Panc1 (cell line): ENCODE data around the gene WNK1. TPM values are rescaled to one million over a fixed set of nuclear protein-coding genes. Genes with fewer than 3 reads are reported as not detected.

Source experiments
- ATAC-seq: fragments of 200-7000 bp; cut with Tn5 transposase; 2 replicates; pipeline ENCODE4 v1.9.1; 2020; ENCODE audit warnings: mild to moderate bottlenecking, moderate library complexity
- BruUV-seq: library from RNA; stranded (reverse); fragments of 400-500 nt; replicated peaks from 2 replicates; lab custom pipeline; 2021; lab: Mats Ljungman, UMichigan
- CTCF ChIA-PET: fragments of 300-600 bp; sonication (Branson Sonifier 250); formaldehyde crosslinking; loops from one replicate; lab custom pipeline; 2022; ENCODE audit warnings: antibody characterized with exemption; lab: Charles Lee
- POLR2A ChIA-PET: fragments of 300-600 bp; sonication (Branson Sonifier 250); formaldehyde crosslinking; loops from one replicate; lab custom pipeline; 2022; ENCODE audit warnings: antibody characterized with exemption; lab: Charles Lee
- DNase-seq: peaks from one replicate; pipeline ENCODE4 v3.0.0-alpha.2; 2010; ENCODE audit warnings: low read depth, low spot score
- H3K27ac ChIP-seq: 2 replicates; pipeline ENCODE4 v1.5.1; 2011; ENCODE audit warnings: mild to moderate bottlenecking, low read length, inconsistent platforms
- H3K27me3 ChIP-seq: fragments of 200-500 bp; sonication (Bioruptor generic); 2 replicates; pipeline ENCODE4 v1.6.0; 2014; ENCODE audit warnings: low read length, inconsistent platforms; ENCODE audit not compliant: control insufficient read depth, insufficient read depth
- H3K36me3 ChIP-seq: fragments of 200-500 bp; sonication (Bioruptor generic); 2 replicates; pipeline ENCODE4 v1.5.1; 2014; ENCODE audit warnings: inconsistent platforms, mild to moderate bottlenecking, low read length, moderate library complexity; ENCODE audit not compliant: control insufficient read depth, insufficient read depth
- H3K4me1 ChIP-seq: 2 replicates; pipeline ENCODE4 v1.5.1; 2011; ENCODE audit warnings: inconsistent platforms, mild to moderate bottlenecking, low read length, moderate library complexity; ENCODE audit not compliant: control insufficient read depth, insufficient read depth
- H3K4me3 ChIP-seq, 2 experiments: 2 replicates each; pipeline ENCODE4 v1.5.1; 2011 to 2012; ENCODE audit warnings: low read depth in 2 of 2, low read length in 2 of 2, mild to moderate bottlenecking in 2 of 2, inconsistent platforms in 1 of 2, moderate library complexity in 1 of 2
- H3K9me3 ChIP-seq: fragments of 200-500 bp; sonication (Bioruptor generic); 2 replicates; pipeline ENCODE4 v1.5.1; 2014; ENCODE audit warnings: low read depth, mild to moderate bottlenecking, inconsistent platforms, low read length, moderate library complexity; ENCODE audit not compliant: control insufficient read depth, insufficient read depth
- POLR2AphosphoS5 ChIP-seq: IDR thresholded peaks from 2 replicates; pipeline ENCODE4 v1.6.1; 2012; ENCODE audit warnings: mild to moderate bottlenecking, low read depth, low read length, moderate library complexity
- SIN3A ChIP-seq: IDR thresholded peaks from 2 replicates; pipeline ENCODE4 v1.6.1; 2012; ENCODE audit warnings: low read depth, mild to moderate bottlenecking, low read length, moderate library complexity, borderline replicate concordance; ENCODE audit not compliant: insufficient read depth
- TCF7L2 ChIP-seq: IDR thresholded peaks from 2 replicates; pipeline ENCODE4 v1.6.1; 2011; ENCODE audit warnings: mild to moderate bottlenecking, low read depth, low read length, inconsistent platforms
- in situ Hi-C: cut with HindIII; loops from 2 replicates; pipeline ENCODE4 v1.10.0; 2016; ENCODE audit warnings: low sequenced_read_pairs, low pct_unique_long_range_greater_than_20kb
- intact Hi-C: fragments of 100-400 bp; cut with micrococcal nuclease; formaldehyde crosslinking; loops from one replicate; pipeline ENCODE4 v1.10.0; 2022; ENCODE audit not compliant: unreplicated experiment
- total RNA-seq: library from RNA; stranded (reverse); gene quantifications from one replicate; pipeline ENCODE4 v1.2.1, GENCODE V29; 2021; ENCODE audit not compliant: unreplicated experiment
- TF ChIP-seq, protein P1 (sequence below): fragments of 450-650 bp; IDR thresholded peaks from 2 replicates; pipeline ENCODE4 v1.5.1; 2017; ENCODE audit warnings: mild to moderate bottlenecking
- TF ChIP-seq, protein P2 (sequence below), 2 experiments: IDR thresholded peaks; 2 replicates each; pipeline ENCODE4 v1.6.1; 2011 to 2012; ENCODE audit warnings: low read depth in 2 of 2, control low read depth in 1 of 2, low read length in 1 of 2, mild to moderate bottlenecking in 1 of 2, moderate library complexity in 1 of 2; ENCODE audit not compliant: insufficient read depth in 1 of 2

Gene WNK1
- total RNA-seq, 1 experiment from 2014 or later: 181 TPM

DNA sequence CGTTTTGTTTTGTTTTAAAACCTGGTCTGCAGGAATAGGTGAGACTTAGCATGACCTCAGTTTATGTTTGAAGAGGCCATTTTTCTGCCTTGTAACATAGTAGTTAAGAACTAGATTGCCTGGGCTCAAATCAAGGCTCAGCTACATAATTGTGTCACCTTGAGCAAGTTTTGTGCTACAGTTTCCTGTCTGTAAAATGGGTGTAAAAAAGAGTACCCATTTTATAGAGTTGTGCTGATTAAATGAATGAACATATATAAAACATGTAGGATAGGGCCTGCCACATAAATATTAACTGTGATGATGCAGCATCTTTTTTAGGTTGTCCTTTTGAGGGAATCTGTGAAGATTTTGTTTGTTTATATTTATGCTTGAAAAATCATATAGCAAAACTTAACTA lies 7.2 kb downstream of the WNK1 start:
- H3K9me3 ChIP-seq: no peaks in the 10 kb centered on the region
- ATAC-seq (no peak), DNase-seq (no peak)
- no TSS peak for BruUV-seq
- no peaks in the 10 kb centered on the region; the same call in 1 of the 2 replicates for H3K36me3 ChIP-seq
- TF ChIP-seq, protein P1, sequence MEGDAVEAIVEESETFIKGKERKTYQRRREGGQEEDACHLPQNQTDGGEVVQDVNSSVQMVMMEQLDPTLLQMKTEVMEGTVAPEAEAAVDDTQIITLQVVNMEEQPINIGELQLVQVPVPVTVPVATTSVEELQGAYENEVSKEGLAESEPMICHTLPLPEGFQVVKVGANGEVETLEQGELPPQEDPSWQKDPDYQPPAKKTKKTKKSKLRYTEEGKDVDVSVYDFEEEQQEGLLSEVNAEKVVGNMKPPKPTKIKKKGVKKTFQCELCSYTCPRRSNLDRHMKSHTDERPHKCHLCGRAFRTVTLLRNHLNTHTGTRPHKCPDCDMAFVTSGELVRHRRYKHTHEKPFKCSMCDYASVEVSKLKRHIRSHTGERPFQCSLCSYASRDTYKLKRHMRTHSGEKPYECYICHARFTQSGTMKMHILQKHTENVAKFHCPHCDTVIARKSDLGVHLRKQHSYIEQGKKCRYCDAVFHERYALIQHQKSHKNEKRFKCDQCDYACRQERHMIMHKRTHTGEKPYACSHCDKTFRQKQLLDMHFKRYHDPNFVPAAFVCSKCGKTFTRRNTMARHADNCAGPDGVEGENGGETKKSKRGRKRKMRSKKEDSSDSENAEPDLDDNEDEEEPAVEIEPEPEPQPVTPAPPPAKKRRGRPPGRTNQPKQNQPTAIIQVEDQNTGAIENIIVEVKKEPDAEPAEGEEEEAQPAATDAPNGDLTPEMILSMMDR: no peak
- TF ChIP-seq SIN3A (no peak), TCF7L2 (no peak), POLR2AphosphoS5 (no peak)
- TF ChIP-seq, protein P2, sequence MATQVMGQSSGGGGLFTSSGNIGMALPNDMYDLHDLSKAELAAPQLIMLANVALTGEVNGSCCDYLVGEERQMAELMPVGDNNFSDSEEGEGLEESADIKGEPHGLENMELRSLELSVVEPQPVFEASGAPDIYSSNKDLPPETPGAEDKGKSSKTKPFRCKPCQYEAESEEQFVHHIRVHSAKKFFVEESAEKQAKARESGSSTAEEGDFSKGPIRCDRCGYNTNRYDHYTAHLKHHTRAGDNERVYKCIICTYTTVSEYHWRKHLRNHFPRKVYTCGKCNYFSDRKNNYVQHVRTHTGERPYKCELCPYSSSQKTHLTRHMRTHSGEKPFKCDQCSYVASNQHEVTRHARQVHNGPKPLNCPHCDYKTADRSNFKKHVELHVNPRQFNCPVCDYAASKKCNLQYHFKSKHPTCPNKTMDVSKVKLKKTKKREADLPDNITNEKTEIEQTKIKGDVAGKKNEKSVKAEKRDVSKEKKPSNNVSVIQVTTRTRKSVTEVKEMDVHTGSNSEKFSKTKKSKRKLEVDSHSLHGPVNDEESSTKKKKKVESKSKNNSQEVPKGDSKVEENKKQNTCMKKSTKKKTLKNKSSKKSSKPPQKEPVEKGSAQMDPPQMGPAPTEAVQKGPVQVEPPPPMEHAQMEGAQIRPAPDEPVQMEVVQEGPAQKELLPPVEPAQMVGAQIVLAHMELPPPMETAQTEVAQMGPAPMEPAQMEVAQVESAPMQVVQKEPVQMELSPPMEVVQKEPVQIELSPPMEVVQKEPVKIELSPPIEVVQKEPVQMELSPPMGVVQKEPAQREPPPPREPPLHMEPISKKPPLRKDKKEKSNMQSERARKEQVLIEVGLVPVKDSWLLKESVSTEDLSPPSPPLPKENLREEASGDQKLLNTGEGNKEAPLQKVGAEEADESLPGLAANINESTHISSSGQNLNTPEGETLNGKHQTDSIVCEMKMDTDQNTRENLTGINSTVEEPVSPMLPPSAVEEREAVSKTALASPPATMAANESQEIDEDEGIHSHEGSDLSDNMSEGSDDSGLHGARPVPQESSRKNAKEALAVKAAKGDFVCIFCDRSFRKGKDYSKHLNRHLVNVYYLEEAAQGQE (IDR thresholded peaks at IDR 0.05; ENCODE audit: insufficient read depth in 1 of 2, low read depth in 2 of 2, low read length in 1 of 2): no peak
- no peaks in the 10 kb centered on the region for H3K27me3 ChIP-seq
- H3K4me3 ChIP-seq: no peak overlapping the region
- CTCF ChIA-PET: no interaction called here
- peak overlapping the region; percentile 29; the same call in 1 of the 2 replicates for H3K27ac ChIP-seq
- intact Hi-C loops: loop anchor here (10.0 kb wide), 1 partner anchor 115 kb away; no protein-coding TSS in a partner anchor
- peaks cover 5% of the 10 kb centered on the region for H3K4me1 ChIP-seq
- in situ Hi-C loops: no loop called here
- POLR2A ChIA-PET: no interaction called here

DNA sequence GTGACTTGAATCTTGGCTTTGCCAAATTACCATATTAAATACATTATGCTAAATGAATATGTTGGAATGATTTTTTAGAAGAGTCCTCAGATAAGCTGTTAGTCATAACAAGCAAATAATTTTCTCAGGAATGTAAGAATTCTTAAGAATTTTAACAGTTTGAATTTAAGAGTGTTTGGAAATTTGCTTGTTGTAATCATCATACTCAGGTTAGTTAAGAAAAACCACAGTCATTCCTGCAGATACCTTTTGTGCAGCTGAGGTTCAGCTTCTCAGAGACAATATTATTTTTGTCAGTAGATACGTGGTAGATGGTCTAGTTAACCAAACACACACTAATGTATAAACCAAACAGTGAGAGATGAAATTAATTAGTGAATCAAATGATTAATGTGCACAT lies 8.9 kb downstream of the WNK1 start:
- Histone ChIP-seq H3K4me1 (peaks cover 5% of the 10 kb centered on the region), H3K27ac (no peak overlapping the region), H3K4me3 (no peak overlapping the region), H3K36me3 (no peaks in the 10 kb centered on the region; the same call in 1 of the 2 replicates), H3K27me3 (no peaks in the 10 kb centered on the region), H3K9me3 (no peaks in the 10 kb centered on the region)
- TSS peak; percentile 11 for BruUV-seq
- DNase-seq: no peak
- no peak for ATAC-seq
- ChIA-PET POLR2A (no interaction called here), CTCF (no interaction called here)
- in situ Hi-C loops (no loop called here), intact Hi-C loops (no loop called here)
- TF ChIP-seq SIN3A: no peak
- TF ChIP-seq, protein P2 (IDR thresholded peaks at IDR 0.05; ENCODE audit: insufficient read depth in 1 of 2, low read depth in 2 of 2, low read length in 1 of 2): no peak
- no peak for TF ChIP-seq TCF7L2
- TF ChIP-seq, protein P1: no peak
- no peak for TF ChIP-seq POLR2AphosphoS5
